22Rv1 (cell line): ENCODE data around the gene RASSF8.

Experiments used
- H3K27ac ChIP-seq: fragments of 450-650 bp; 2 replicates; pipeline ENCODE4 v1.5.1; 2017
- ZFX ChIP-seq: fragments of 450-650 bp; IDR thresholded peaks from 2 replicates; pipeline ENCODE4 v1.6.1; 2017; ENCODE audit warnings: antibody characterized with exemption, borderline replicate concordance
- TF ChIP-seq, protein P1 (sequence below): fragments of 450-650 bp; IDR thresholded peaks from 2 replicates; pipeline ENCODE4 v1.5.1; 2017; ENCODE audit warnings: mild to moderate bottlenecking

RASSF8 gene

DNA sequence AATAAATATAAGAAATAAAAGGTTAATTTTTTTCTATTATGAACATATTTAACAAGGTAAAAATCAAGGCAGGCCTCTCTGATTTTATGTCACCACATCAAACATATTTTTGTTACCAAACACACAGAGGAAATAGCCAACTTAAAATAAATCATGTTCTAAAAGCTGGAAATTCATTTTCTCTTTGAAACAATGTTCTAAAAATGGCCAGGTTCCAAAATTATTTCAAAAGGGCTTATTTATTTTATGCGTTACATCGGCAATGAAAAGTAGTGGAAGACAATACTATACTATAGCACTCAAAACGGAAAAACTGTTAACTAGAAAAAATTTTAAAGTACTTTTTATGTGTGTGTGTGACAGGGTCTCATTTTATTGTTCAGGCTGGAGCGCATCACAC, 24.0 kb upstream of the RASSF8 start:
- TF ChIP-seq, protein P1, sequence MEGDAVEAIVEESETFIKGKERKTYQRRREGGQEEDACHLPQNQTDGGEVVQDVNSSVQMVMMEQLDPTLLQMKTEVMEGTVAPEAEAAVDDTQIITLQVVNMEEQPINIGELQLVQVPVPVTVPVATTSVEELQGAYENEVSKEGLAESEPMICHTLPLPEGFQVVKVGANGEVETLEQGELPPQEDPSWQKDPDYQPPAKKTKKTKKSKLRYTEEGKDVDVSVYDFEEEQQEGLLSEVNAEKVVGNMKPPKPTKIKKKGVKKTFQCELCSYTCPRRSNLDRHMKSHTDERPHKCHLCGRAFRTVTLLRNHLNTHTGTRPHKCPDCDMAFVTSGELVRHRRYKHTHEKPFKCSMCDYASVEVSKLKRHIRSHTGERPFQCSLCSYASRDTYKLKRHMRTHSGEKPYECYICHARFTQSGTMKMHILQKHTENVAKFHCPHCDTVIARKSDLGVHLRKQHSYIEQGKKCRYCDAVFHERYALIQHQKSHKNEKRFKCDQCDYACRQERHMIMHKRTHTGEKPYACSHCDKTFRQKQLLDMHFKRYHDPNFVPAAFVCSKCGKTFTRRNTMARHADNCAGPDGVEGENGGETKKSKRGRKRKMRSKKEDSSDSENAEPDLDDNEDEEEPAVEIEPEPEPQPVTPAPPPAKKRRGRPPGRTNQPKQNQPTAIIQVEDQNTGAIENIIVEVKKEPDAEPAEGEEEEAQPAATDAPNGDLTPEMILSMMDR: no peak
- TF ChIP-seq ZFX: no peak

GRCh38 chr12:25935355-25936144, 22.9 kb upstream of the RASSF8 start:
- no peak overlapping the region for H3K27ac ChIP-seq

More for the DNA sequence above, 24.0 kb upstream of the RASSF8 start:
- no peak overlapping the region for H3K27ac ChIP-seq

GRCh38 chr12:25937096-25937495, 21.4 kb upstream of the RASSF8 start:
- TF ChIP-seq, protein P1: no peak
- TF ChIP-seq ZFX: no peak
- no peak overlapping the region for H3K27ac ChIP-seq

More at GRCh38 chr12:25935355-25936144, 22.9 kb upstream of the RASSF8 start:
- TF ChIP-seq, protein P1: no peak
- TF ChIP-seq ZFX: no peak

GRCh38 chr12:25938581-25938980, 19.9 kb upstream of the RASSF8 start:
- TF ChIP-seq, protein P1: no peak
- no peak for TF ChIP-seq ZFX
- no peak overlapping the region for H3K27ac ChIP-seq

- TF ChIP-seq ZFX: no peak
- TF ChIP-seq, protein P1: no peak
- H3K27ac ChIP-seq: no peak overlapping the region
These were observed 18.9 kb upstream of the RASSF8 start for GRCh38 chr12:25939606-25940005.

DNA sequence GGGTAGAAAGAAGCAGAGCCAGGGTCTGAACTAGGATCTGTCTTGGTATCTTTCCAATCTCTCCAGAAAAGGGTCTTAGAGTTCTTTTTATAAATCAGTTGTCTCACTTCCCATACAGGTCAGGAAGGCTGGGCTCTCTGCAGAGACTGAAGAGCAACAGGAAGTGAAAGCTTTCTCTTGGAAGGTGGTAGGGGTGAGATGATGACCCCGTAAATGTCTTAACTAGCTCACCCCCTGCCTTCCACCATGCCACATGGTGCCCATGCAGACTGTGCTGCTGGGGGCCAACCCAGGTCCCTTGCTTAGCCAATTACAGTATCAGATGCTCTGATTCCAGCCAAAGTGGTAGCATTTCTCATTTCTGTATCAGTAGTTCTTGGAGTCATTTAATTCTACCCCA, 17.6 kb upstream of the RASSF8 start:
- no peak overlapping the region for H3K27ac ChIP-seq
- TF ChIP-seq ZFX: no peak
- TF ChIP-seq, protein P1: no peak

- TF ChIP-seq, protein P1: no peak
- TF ChIP-seq ZFX: no peak
- H3K27ac ChIP-seq: no peak overlapping the region
These were observed 15.8 kb upstream of the RASSF8 start for GRCh38 chr12:25942709-25943108.
